NCI-H2029 treated with DMSO at 0.1 percent for 48 hours (cell line): ENCODE results near the gene OR52E1.

Experiments
- DNase-seq: peaks from one replicate; lab custom pipeline; 2025; lab: John Stamatoyannopoulos, UW

The OR52E1 gene

DNA sequence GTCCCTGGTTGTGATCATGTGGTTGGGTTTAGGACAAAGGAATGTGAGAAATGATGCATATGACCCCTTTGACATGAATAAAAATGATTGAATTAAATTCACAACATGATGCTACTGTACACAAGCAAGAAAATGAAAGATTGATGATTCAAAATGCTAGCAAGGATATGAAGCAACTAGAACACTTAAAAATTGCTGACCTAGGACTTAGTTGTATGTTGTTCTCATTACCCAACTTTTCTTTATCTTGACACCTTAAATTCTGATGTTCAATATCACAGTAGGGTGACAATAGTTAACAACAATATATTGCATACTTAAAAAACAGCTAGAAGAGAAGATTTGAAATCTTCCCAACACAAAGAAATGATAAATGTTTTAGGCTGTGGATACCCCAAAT, 48.2 kb downstream of the OR52E1 start:
- no peak for DNase-seq

DNA sequence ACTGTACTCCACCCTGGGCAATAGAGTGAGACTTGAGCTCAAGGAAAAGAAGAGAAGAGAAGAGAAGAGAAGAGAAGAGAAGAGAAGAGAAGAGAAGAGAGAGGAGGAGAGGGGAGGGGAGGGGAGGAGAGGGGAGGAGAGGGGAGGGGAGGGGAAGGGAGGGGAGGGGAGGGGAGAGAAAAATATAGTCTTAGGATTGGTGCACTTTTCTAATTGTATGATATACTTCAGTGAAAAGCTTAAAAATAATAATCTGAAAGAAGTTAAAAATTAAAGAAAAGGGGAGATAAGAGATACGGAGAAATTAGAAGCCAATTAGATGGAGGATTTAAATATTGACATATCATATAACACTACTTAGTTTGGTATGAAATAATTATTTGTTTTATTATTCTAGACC, 49.5 kb downstream of the OR52E1 start:
- no peak for DNase-seq
